HuH-7.5 (cell line): Measurements from ENCODE around the gene CACNA2D3.

ENCODE experiments used
- DNase-seq: peaks from one replicate; pipeline ENCODE4 v3.0.0; 2011; ENCODE audit warnings: low spot score

CACNA2D3 gene

GRCh38 chr3:54530944-54531343 is 408.6 kb downstream of the CACNA2D3 start:
- no peak for DNase-seq

DNA sequence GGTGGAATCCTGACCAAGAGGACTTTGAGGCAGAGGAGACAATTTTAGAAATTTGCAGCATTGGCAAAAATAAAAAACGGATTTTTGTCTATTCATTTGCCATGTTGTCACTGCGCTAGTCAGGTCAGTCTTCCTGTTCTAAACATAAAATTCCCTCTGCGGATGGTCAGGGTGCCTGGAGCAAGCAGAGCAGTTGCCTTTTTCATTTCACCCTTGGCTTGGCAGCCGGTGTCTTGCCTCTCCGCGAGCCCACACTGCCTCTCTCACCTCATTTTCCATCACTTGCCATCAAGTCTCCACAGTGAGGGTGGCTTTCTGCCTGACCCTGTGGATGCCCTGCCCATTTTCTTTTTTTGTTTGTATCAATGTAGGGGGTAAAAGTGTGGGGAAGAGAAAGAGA is 409.4 kb downstream of the CACNA2D3 start:
- DNase-seq: no peak

- DNase-seq: no peak
Observed at GRCh38 chr3:54533856-54534255, 411.5 kb downstream of the CACNA2D3 start.

GRCh38 chr3:54535619-54536018 is 413.3 kb downstream of the CACNA2D3 start:
- no peak for DNase-seq

DNA sequence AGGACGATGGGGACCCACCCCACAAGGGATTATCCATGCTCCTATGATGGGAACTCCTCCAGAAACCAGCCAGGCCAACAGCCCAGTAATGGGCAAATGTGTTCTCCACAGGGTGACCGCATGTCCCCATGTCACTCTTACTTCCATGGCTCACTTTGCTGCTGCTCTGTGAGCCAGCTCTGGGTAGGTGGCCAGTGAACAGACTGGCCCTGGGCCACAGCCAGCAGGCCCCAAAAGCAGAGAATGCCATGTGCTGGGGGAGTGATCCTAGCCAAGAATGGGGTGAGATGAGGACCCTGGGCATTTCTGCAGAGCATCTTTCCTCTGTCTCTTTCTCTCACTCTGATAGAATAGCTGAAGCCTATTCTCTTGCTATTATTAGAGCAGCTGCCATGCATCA is 414.1 kb downstream of the CACNA2D3 start:
- no peak for DNase-seq

DNA sequence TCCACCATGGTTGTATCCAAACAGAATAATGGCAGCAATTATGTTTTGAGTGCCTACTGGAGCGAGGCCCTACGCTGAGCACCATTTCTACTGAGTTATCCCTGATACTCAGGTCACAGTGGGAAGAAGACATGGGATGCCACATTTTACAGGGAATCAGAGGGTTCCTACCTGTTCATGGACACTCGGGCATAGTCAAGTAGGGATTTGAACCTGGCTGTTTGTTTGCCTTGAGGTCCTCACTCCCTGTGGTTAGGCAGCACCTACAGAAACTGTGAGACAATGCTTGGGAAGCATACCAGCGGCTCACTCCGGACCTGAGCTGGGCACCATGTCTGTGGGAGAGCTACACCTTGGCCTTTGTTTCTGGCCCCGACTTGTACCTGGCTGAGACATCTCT is 415.2 kb downstream of the CACNA2D3 start:
- no peak for DNase-seq

DNA sequence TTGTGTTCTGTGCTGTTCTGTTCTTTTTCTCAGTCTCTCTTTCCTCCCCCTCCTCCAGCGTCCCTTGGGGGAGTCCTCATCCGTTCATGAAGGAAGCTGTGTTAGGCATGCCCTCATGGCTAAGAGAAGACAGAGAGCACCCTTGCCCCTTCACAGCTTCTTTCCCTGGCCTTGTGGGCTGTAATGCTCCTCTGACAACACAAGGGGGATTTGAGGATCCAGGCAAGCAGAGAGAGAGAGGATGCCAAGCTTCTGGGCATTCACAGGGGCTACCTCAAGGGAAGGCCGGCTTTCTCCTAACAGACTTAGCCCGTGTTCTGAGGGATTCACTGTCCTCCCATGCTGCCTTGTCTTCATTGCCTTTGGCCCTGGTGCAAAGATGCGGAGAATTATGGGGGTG is 416.0 kb downstream of the CACNA2D3 start:
- no peak for DNase-seq

DNA sequence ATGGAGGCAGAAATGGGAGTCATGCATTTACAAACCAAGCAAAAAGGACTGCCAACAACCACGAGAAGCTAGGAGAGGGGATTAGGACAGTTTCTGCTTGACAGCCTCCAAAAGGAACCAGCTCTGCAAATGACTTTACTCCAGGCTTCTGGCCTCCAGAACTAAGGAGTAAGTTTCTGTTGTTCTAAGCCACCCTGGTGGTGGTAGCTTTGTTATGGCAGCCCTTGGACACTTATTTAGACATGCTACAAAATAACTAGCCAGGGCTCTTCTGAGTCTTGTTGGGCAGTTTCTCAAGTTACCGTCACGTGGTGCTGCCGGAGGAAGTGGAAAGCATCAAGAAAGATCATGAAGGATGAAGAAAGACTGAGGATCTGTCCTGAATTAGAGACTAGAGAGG is 419.0 kb downstream of the CACNA2D3 start:
- no peak for DNase-seq

- no peak for DNase-seq
Observed at GRCh38 chr3:54543446-54543845, 421.1 kb downstream of the CACNA2D3 start.

GRCh38 chr3:54547051-54547450 is 424.7 kb downstream of the CACNA2D3 start:
- DNase-seq: no peak

- no peak for DNase-seq
Observed at GRCh38 chr3:54547846-54548245, 425.5 kb downstream of the CACNA2D3 start.

- no peak for DNase-seq
Observed at GRCh38 chr3:54549607-54550220, 427.4 kb downstream of the CACNA2D3 start.

- DNase-seq: no peak
Observed at GRCh38 chr3:54550221-54550977, 428.0 kb downstream of the CACNA2D3 start.

DNA sequence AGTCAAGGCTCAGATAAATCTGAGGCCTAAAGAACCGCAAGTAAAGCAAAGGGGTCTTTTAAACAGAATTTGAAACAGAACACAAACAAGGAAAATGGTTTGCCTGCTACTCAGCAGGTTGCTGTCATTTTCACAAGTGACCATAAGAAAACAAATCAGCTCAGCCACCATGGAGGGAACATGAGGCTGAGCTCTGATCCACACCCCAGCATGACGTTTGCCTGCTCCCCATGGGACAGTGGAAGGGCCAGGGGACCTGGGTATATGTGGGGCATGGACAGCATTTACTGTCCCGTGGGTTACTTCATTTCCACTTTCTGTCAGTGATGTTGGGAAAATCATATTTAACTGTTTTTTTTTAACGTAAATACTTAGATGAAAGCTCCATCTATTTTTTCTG is 434.3 kb downstream of the CACNA2D3 start:
- no peak for DNase-seq

DNA sequence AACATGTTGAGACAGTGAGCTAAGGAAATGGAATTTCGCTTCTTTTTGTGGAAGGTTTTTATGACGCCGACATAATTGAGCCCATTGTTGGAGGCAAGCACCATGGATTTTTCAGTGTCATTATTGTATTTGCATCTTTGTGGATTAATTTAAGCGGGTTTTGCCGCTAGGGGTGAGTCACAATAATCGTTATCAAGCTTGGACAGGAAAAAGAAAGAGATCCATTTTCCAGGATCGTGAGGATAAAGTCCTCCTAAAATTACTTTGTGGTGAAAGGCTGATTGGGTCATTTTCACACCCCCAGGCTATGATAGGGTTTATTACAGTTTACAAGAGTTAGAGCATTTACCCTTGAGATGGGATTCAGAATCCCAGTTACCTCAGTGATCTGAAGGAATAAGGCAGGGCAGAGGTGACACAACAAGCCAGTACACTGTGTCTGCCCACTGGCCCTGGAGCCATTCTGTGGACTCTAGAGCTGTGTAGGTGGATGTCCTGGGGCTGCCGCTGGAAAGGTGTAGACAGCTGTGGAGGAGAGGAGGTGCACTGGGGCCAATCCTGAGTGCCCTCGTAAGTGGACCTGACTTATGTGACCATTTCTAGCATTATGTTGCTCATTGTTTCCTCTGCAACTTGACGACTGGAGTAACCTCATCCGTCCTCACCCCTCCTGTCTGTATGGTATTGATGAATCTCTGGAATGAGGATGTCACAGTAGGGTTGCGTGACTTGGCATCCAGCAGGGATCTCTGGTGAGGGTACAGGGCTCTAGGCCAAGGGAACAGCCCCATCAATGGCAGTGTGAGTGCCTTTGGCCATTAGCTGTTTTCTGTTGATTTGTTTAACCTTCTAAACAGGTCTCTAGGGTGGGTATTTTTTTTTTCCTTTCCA is 435.4 kb downstream of the CACNA2D3 start:
- no peak for DNase-seq

DNA sequence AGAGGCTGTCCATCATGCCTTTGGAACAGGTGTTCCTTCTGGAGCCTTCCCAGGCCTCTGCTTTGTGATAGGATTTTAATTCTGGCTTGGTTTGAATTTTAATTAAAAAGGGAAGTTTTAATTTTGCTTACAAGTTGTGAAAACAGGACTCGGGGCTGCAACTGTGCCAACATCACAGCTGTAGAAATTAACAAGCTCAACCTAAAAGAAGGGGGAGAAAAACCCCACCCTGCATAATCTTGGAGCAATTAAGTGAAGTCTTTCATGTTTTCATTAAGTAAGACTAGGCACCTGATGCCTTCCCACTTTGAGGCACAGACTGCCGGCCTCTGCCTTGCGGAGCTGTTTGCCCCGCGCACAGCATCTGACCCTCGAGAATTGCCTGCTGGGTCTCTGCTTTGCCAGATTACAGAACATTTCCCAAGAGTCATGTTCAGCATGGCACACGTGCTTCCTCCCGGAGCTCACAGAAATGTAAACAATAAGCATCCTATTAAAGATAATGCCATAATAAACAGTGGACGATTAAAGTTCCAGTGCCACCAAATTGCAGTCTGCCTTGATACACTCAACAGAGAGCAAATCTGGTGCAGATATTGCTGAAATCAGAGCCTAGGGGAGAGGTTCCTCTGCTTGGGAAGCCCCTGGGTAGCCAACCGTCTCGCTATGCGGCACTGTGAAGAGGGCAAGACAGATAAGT is 441.3 kb downstream of the CACNA2D3 start:
- DNase-seq: no peak

DNA sequence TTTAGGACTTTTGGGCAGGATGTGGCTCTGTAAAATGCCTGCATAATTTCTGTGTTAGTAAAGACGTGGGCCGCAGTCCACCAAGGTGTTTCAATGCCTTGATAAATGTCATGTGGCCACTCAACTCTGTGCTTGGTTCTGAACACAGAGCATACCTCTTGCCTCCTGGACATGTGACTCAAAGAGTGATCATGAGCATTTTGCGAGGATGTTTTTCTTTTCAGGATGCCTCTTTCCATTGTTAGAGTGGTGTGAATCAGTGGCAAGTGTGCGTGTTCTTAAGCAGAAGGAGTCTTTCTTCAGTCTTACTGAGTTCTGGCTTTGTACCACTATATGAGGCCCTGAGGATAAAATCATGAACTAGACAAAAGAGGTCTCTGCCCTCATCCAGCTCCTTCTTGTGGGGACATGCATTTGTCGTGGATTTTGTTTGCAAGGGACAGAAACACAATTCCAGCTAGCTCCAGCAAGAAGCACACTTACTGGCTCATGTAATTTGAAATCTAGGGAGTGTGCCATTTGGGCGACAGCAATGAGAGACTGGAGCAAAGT is 442.1 kb downstream of the CACNA2D3 start:
- no peak for DNase-seq

DNA sequence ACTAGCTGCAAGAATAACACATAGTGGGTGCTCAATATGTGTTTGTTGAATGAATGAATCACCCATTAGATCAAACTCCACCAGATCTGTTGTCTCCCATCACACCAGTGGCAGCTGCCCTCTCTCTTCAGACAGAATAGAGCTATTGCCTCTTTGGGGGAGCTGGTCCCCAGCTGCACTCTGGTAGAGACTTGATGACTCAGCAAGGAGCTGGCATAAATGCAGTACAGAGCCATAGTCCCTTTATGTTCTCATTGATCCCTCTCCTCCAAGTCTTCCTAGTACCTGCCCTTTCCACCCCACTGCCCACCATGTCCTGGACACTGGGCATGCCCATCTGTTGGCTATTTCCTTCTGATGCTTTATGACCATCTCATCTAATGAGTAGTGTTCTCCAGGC is 443.6 kb downstream of the CACNA2D3 start:
- DNase-seq: no peak

DNA sequence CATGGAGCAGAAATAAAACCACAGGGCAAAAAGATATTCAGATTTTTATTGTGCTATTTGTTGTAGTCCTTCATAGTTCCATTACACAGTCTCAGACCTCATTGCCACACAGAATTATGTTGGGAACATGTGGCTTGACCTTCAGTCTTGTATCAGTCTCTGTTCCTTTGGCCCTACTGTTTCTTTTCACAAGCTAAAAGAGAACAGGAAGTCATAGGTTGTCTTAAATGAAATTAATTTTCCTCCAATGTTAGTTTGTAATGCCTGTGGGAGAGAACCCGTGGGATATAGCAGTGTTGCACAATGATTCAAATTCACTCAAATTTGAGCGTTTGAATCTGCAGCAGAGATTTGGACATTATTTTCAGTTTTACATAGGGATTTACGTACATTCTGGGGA is 445.6 kb downstream of the CACNA2D3 start:
- no peak for DNase-seq

- DNase-seq: no peak
Observed at GRCh38 chr3:54570008-54570407, 447.7 kb downstream of the CACNA2D3 start.

GRCh38 chr3:54572197-54572895 is 450.0 kb downstream of the CACNA2D3 start:
- no peak for DNase-seq
